ENCODE results near the gene CALHM1.
A peak's percentile ranks its signal among the peaks of the same experiment; 100 is the strongest.
"Not testable (repeated sequence)": the region's sequence is repeated elsewhere in the genome, so short reads cannot be mapped to it uniquely, and the experiment has no call there.

Gene CALHM1

GRCh38 chr10:103428989-103429643 lies 29.6 kb downstream of the CALHM1 start:
- DNase-seq, result no peak

- no peak for DNase-seq
Measured at GRCh38 chr10:103427866-103428265, 30.8 kb downstream of the CALHM1 start.

GRCh38 chr10:103423748-103424147 lies 35.0 kb downstream of the CALHM1 start:
- no peak for DNase-seq

GRCh38 chr10:103419101-103419500 lies 39.6 kb downstream of the CALHM1 start:
- no peak for DNase-seq

- DNase-seq, result no peak
Measured at GRCh38 chr10:103417601-103418000, 41.1 kb downstream of the CALHM1 start.

- not testable (repeated sequence) for DNase-seq
Measured at GRCh38 chr10:103417148-103417469, 41.6 kb downstream of the CALHM1 start.

GRCh38 chr10:103416436-103417147 lies 42.1 kb downstream of the CALHM1 start:
- DNase-seq, result peak; percentile 35 to 51

GRCh38 chr10:103415581-103415980 lies 43.1 kb downstream of the CALHM1 start:
- DNase-seq, result no peak

- no peak for DNase-seq
Measured at GRCh38 chr10:103413564-103413963, 45.1 kb downstream of the CALHM1 start.

Data from activated CD4-positive, alpha-beta T cell treated with anti-CD3 and anti-CD28 coated beads, Interleukin-2, amount 50 U/mL, for 4 hours (primary cell).